Panc1 (cell line): ENCODE data around the gene GATB. TPM values are rescaled to one million over a fixed set of nuclear protein-coding genes. Genes with fewer than 3 reads are reported as not detected.
"Not testable (repeated sequence)": the region's sequence is repeated elsewhere in the genome, so short reads cannot be mapped to it uniquely, and the experiment has no call there.

ENCODE experiments used
- ATAC-seq: fragments of 200-7000 bp; cut with Tn5 transposase; 2 replicates; pipeline ENCODE4 v1.9.1; 2020; ENCODE audit warnings: mild to moderate bottlenecking, moderate library complexity
- BruUV-seq: library from RNA; stranded (reverse); fragments of 400-500 nt; replicated peaks from 2 replicates; lab custom pipeline; 2021; lab: Mats Ljungman, UMichigan
- CTCF ChIA-PET: fragments of 300-600 bp; sonication (Branson Sonifier 250); formaldehyde crosslinking; loops from one replicate; lab custom pipeline; 2022; ENCODE audit warnings: antibody characterized with exemption; lab: Charles Lee
- POLR2A ChIA-PET: fragments of 300-600 bp; sonication (Branson Sonifier 250); formaldehyde crosslinking; loops from one replicate; lab custom pipeline; 2022; ENCODE audit warnings: antibody characterized with exemption; lab: Charles Lee
- DNase-seq: peaks from one replicate; pipeline ENCODE4 v3.0.0-alpha.2; 2010; ENCODE audit warnings: low read depth, low spot score
- H3K27ac ChIP-seq: 2 replicates; pipeline ENCODE4 v1.5.1; 2011; ENCODE audit warnings: mild to moderate bottlenecking, low read length, inconsistent platforms
- H3K27me3 ChIP-seq: fragments of 200-500 bp; sonication (Bioruptor generic); 2 replicates; pipeline ENCODE4 v1.6.0; 2014; ENCODE audit warnings: low read length, inconsistent platforms; ENCODE audit not compliant: control insufficient read depth, insufficient read depth
- H3K36me3 ChIP-seq: fragments of 200-500 bp; sonication (Bioruptor generic); 2 replicates; pipeline ENCODE4 v1.5.1; 2014; ENCODE audit warnings: inconsistent platforms, mild to moderate bottlenecking, low read length, moderate library complexity; ENCODE audit not compliant: control insufficient read depth, insufficient read depth
- H3K4me1 ChIP-seq: 2 replicates; pipeline ENCODE4 v1.5.1; 2011; ENCODE audit warnings: inconsistent platforms, mild to moderate bottlenecking, low read length, moderate library complexity; ENCODE audit not compliant: control insufficient read depth, insufficient read depth
- H3K4me3 ChIP-seq, 2 experiments: 2 replicates each; pipeline ENCODE4 v1.5.1; 2011 to 2012; ENCODE audit warnings: low read depth in 2 of 2, low read length in 2 of 2, mild to moderate bottlenecking in 2 of 2, inconsistent platforms in 1 of 2, moderate library complexity in 1 of 2
- H3K9me3 ChIP-seq: fragments of 200-500 bp; sonication (Bioruptor generic); 2 replicates; pipeline ENCODE4 v1.5.1; 2014; ENCODE audit warnings: low read depth, mild to moderate bottlenecking, inconsistent platforms, low read length, moderate library complexity; ENCODE audit not compliant: control insufficient read depth, insufficient read depth
- CTCF ChIP-seq: fragments of 450-650 bp; IDR thresholded peaks from 2 replicates; pipeline ENCODE4 v1.5.1; 2017; ENCODE audit warnings: mild to moderate bottlenecking
- POLR2AphosphoS5 ChIP-seq: IDR thresholded peaks from 2 replicates; pipeline ENCODE4 v1.6.1; 2012; ENCODE audit warnings: mild to moderate bottlenecking, low read depth, low read length, moderate library complexity
- SIN3A ChIP-seq: IDR thresholded peaks from 2 replicates; pipeline ENCODE4 v1.6.1; 2012; ENCODE audit warnings: low read depth, mild to moderate bottlenecking, low read length, moderate library complexity, borderline replicate concordance; ENCODE audit not compliant: insufficient read depth
- TCF7L2 ChIP-seq: IDR thresholded peaks from 2 replicates; pipeline ENCODE4 v1.6.1; 2011; ENCODE audit warnings: mild to moderate bottlenecking, low read depth, low read length, inconsistent platforms
- in situ Hi-C: cut with HindIII; loops from 2 replicates; pipeline ENCODE4 v1.10.0; 2016; ENCODE audit warnings: low sequenced_read_pairs, low pct_unique_long_range_greater_than_20kb
- intact Hi-C: fragments of 100-400 bp; cut with micrococcal nuclease; formaldehyde crosslinking; loops from one replicate; pipeline ENCODE4 v1.10.0; 2022; ENCODE audit not compliant: unreplicated experiment
- total RNA-seq: library from RNA; stranded (reverse); gene quantifications from one replicate; pipeline ENCODE4 v1.2.1, GENCODE V29; 2021; ENCODE audit not compliant: unreplicated experiment
- TF ChIP-seq, protein P1 (sequence below), 2 experiments: IDR thresholded peaks; 2 replicates each; pipeline ENCODE4 v1.6.1; 2011 to 2012; ENCODE audit warnings: low read depth in 2 of 2, control low read depth in 1 of 2, low read length in 1 of 2, mild to moderate bottlenecking in 1 of 2, moderate library complexity in 1 of 2; ENCODE audit not compliant: insufficient read depth in 1 of 2

Gene GATB
- total RNA-seq, 1 experiment from 2014 or later, result 9.7 TPM

GRCh38 chr4:151736361-151736760 lies 24.4 kb downstream of the GATB start:
- POLR2A ChIA-PET, result no interaction called here

GRCh38 chr4:151731670-151732069 lies 29.1 kb downstream of the GATB start:
- ATAC-seq, BruUV-seq, H3K27ac ChIP-seq, H3K4me1 ChIP-seq, POLR2A ChIA-PET, H3K36me3 ChIP-seq, in situ Hi-C loops, intact Hi-C loops, CTCF ChIA-PET, DNase-seq, H3K27me3 ChIP-seq, H3K9me3 ChIP-seq, H3K4me3 ChIP-seq: not testable (repeated sequence)

More at GRCh38 chr4:151736361-151736760, 24.4 kb downstream of the GATB start:
- Histone ChIP-seq H3K4me3 (no peak overlapping the region), H3K27me3 (no peaks in the 10 kb centered on the region), H3K9me3 (no peaks in the 10 kb centered on the region), H3K36me3 (no peaks in the 10 kb centered on the region), H3K4me1 (no peaks in the 10 kb centered on the region), H3K27ac (no peak overlapping the region)
- CTCF ChIA-PET, result no interaction called here
- no peak for TF ChIP-seq SIN3A
- TF ChIP-seq, protein P1, sequence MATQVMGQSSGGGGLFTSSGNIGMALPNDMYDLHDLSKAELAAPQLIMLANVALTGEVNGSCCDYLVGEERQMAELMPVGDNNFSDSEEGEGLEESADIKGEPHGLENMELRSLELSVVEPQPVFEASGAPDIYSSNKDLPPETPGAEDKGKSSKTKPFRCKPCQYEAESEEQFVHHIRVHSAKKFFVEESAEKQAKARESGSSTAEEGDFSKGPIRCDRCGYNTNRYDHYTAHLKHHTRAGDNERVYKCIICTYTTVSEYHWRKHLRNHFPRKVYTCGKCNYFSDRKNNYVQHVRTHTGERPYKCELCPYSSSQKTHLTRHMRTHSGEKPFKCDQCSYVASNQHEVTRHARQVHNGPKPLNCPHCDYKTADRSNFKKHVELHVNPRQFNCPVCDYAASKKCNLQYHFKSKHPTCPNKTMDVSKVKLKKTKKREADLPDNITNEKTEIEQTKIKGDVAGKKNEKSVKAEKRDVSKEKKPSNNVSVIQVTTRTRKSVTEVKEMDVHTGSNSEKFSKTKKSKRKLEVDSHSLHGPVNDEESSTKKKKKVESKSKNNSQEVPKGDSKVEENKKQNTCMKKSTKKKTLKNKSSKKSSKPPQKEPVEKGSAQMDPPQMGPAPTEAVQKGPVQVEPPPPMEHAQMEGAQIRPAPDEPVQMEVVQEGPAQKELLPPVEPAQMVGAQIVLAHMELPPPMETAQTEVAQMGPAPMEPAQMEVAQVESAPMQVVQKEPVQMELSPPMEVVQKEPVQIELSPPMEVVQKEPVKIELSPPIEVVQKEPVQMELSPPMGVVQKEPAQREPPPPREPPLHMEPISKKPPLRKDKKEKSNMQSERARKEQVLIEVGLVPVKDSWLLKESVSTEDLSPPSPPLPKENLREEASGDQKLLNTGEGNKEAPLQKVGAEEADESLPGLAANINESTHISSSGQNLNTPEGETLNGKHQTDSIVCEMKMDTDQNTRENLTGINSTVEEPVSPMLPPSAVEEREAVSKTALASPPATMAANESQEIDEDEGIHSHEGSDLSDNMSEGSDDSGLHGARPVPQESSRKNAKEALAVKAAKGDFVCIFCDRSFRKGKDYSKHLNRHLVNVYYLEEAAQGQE (IDR thresholded peaks at IDR 0.05; ENCODE audit: insufficient read depth in 1 of 2, low read depth in 2 of 2, low read length in 1 of 2), result no peak
- ATAC-seq (no peak), DNase-seq (no peak)
- no TSS peak for BruUV-seq
- in situ Hi-C loops (no loop called here), intact Hi-C loops (no loop called here)

GRCh38 chr4:151729731-151730559 lies 30.9 kb downstream of the GATB start:
- H3K27me3 ChIP-seq, result no peaks in the 10 kb centered on the region
- no peak for DNase-seq
- ChIA-PET CTCF (no interaction called here), POLR2A (no interaction called here)
- in situ Hi-C loops, result no loop called here
- no peaks in the 10 kb centered on the region for H3K4me1 ChIP-seq
- TF ChIP-seq TCF7L2 (no peak), POLR2AphosphoS5 (no peak), CTCF (no peak), SIN3A (no peak)
- TF ChIP-seq, protein P1 (IDR thresholded peaks at IDR 0.05; ENCODE audit: insufficient read depth in 1 of 2, low read depth in 2 of 2, low read length in 1 of 2), result no peak
- H3K4me3 ChIP-seq, result no peak overlapping the region
- no peaks in the 10 kb centered on the region for H3K36me3 ChIP-seq
- H3K9me3 ChIP-seq, result no peaks in the 10 kb centered on the region
- no peak overlapping the region for H3K27ac ChIP-seq
- intact Hi-C loops, result no loop called here
- BruUV-seq, result no TSS peak
- ATAC-seq, result no peak
